ENCODE data around the gene GABBR2. TPM values are rescaled to one million over a fixed set of nuclear protein-coding genes. Genes with fewer than 3 reads are reported as not detected.

The GABBR2 gene
- total RNA-seq, result not detected

- ATAC-seq, result no peak
- Mint-ChIP-seq H3K36me3 (no peaks in the 10 kb centered on the region), H3K9me3 (no peaks in the 10 kb centered on the region)
Observed at GRCh38 chr9:98708933-98709911, at the start of gene GABBR2. GABBR2 (minus strand) TSS chr9:98708935; CDS start chr9:98708737, 198 bp downstream.

GRCh38 chr9:98755006-98755618, 46.4 kb upstream of the GABBR2 start:
- ATAC-seq, result no peak
- Mint-ChIP-seq H3K36me3 (peaks cover 18 to 30% of the 10 kb centered on the region in 2 donors), H3K27ac (peak overlapping the region; percentile 14 to 32), H3K9me3 (peaks cover 0 to 4% of the 10 kb centered on the region in 2 donors)
- DNase-seq (ENCODE audit: low spot score in 2 of 2), result no peak

More at GRCh38 chr9:98708933-98709911, at the start of gene GABBR2:
- H3K27ac Mint-ChIP-seq, result no peak within 1 kb of the TSS
- peak in 1 of 2 donors; percentile 3 for DNase-seq (ENCODE audit: low spot score in 2 of 2)

- DNase-seq (ENCODE audit: low spot score in 2 of 2) (no peak), ATAC-seq (no peak)
- H3K27ac Mint-ChIP-seq, result no peak overlapping the region
- H3K9me3 Mint-ChIP-seq, result no peaks in the 10 kb centered on the region
- H3K36me3 Mint-ChIP-seq, result peaks cover 10 to 25% of the 10 kb centered on the region in 2 donors
Observed at GRCh38 chr9:98751210-98751609, 42.5 kb upstream of the GABBR2 start.

GRCh38 chr9:98750364-98751060, 41.8 kb upstream of the GABBR2 start:
- DNase-seq (ENCODE audit: low spot score in 2 of 2), result no peak
- Mint-ChIP-seq H3K36me3 (peaks cover 7 to 20% of the 10 kb centered on the region in 2 donors), H3K9me3 (no peaks in the 10 kb centered on the region), H3K27ac (no peak overlapping the region)
- no peak for ATAC-seq

GRCh38 chr9:98747476-98747875, 38.7 kb upstream of the GABBR2 start:
- no peak for DNase-seq (ENCODE audit: low spot score in 2 of 2)
- Mint-ChIP-seq H3K27ac (peak overlapping the region; percentile 15 to 67), H3K9me3 (no peaks in the 10 kb centered on the region), H3K36me3 (peaks cover 5 to 28% of the 10 kb centered on the region in 2 donors)
- no peak for ATAC-seq

- DNase-seq (ENCODE audit: low spot score in 2 of 2), result no peak
- H3K9me3 Mint-ChIP-seq, result no peaks in the 10 kb centered on the region
- peaks cover 5 to 25% of the 10 kb centered on the region in 2 donors for H3K36me3 Mint-ChIP-seq
- ATAC-seq, result no peak
- H3K27ac Mint-ChIP-seq, result no peak overlapping the region
Observed at GRCh38 chr9:98745470-98745869, 36.7 kb upstream of the GABBR2 start.

- DNase-seq (ENCODE audit: low spot score in 2 of 2) (no peak), ATAC-seq (no peak)
- H3K36me3 Mint-ChIP-seq, result peaks cover 5 to 18% of the 10 kb centered on the region in 2 donors
- H3K9me3 Mint-ChIP-seq, result peaks cover 4% of the 10 kb centered on the region in 2 donors
- H3K27ac Mint-ChIP-seq, result no peak overlapping the region
Observed at GRCh38 chr9:98743818-98744611, 35.3 kb upstream of the GABBR2 start.

- Mint-ChIP-seq H3K27ac (no peak overlapping the region), H3K36me3 (peaks cover 11 to 21% of the 10 kb centered on the region in 2 donors), H3K9me3 (peaks cover 8 to 9% of the 10 kb centered on the region in 2 donors)
- no peak for DNase-seq (ENCODE audit: low spot score in 2 of 2)
- no peak for ATAC-seq
Observed at GRCh38 chr9:98743329-98743728, 34.6 kb upstream of the GABBR2 start.

GRCh38 chr9:98742325-98743280, 33.9 kb upstream of the GABBR2 start:
- no peak for ATAC-seq
- peaks cover 8 to 9% of the 10 kb centered on the region in 2 donors for H3K9me3 Mint-ChIP-seq
- H3K27ac Mint-ChIP-seq, result no peak overlapping the region
- peaks cover 19 to 26% of the 10 kb centered on the region in 2 donors for H3K36me3 Mint-ChIP-seq
- no peak for DNase-seq (ENCODE audit: low spot score in 2 of 2)

GRCh38 chr9:98740226-98740881, 31.6 kb upstream of the GABBR2 start:
- DNase-seq (ENCODE audit: low spot score in 2 of 2) (no peak), ATAC-seq (no peak)
- peaks cover 22 to 33% of the 10 kb centered on the region in 2 donors for H3K36me3 Mint-ChIP-seq
- no peak overlapping the region for H3K27ac Mint-ChIP-seq
- H3K9me3 Mint-ChIP-seq, result peaks cover 8 to 9% of the 10 kb centered on the region in 2 donors

- Mint-ChIP-seq H3K36me3 (peaks cover 22 to 23% of the 10 kb centered on the region in 2 donors), H3K27ac (no peak overlapping the region), H3K9me3 (peaks cover 8 to 9% of the 10 kb centered on the region in 2 donors)
- ATAC-seq (no peak), DNase-seq (ENCODE audit: low spot score in 2 of 2) (no peak)
Observed at GRCh38 chr9:98738741-98739140, 30.0 kb upstream of the GABBR2 start.

GRCh38 chr9:98736226-98736625, 27.5 kb upstream of the GABBR2 start:
- Mint-ChIP-seq H3K9me3 (peaks cover 8 to 9% of the 10 kb centered on the region in 2 donors), H3K36me3 (peaks cover 22 to 23% of the 10 kb centered on the region in 2 donors), H3K27ac (peak overlapping the region in 1 of 2 donors; percentile 26)
- DNase-seq (ENCODE audit: low spot score in 2 of 2) (no peak), ATAC-seq (no peak)

GRCh38 chr9:98732801-98733200, 24.1 kb upstream of the GABBR2 start:
- DNase-seq (ENCODE audit: low spot score in 2 of 2) (no peak), ATAC-seq (no peak)
- Mint-ChIP-seq H3K27ac (no peak overlapping the region), H3K9me3 (no peaks in the 10 kb centered on the region), H3K36me3 (peaks cover 5 to 7% of the 10 kb centered on the region in 2 donors)

- Mint-ChIP-seq H3K27ac (no peak overlapping the region), H3K9me3 (no peaks in the 10 kb centered on the region), H3K36me3 (peaks cover 0 to 7% of the 10 kb centered on the region in 2 donors)
- no peak for ATAC-seq
- no peak for DNase-seq (ENCODE audit: low spot score in 2 of 2)
Observed at GRCh38 chr9:98732091-98732490, 23.4 kb upstream of the GABBR2 start.

GRCh38 chr9:98730871-98731270, 22.1 kb upstream of the GABBR2 start:
- Mint-ChIP-seq H3K9me3 (no peaks in the 10 kb centered on the region), H3K36me3 (peaks cover 0 to 3% of the 10 kb centered on the region in 2 donors), H3K27ac (no peak overlapping the region)
- no peak for DNase-seq (ENCODE audit: low spot score in 2 of 2)
- ATAC-seq, result no peak
